GM12878 (cell line): ENCODE measurements around the gene CXXC4. TPM values are rescaled to one million over a fixed set of nuclear protein-coding genes. Genes with fewer than 3 reads are reported as not detected.

Experiments used
- ATAC-seq: fragments of 200-7000 bp; cut with Tn5 transposase; 3 replicates; pipeline ENCODE4 v1.9.1; 2020; ENCODE audit warnings: mild to moderate bottlenecking, moderate library complexity
- BruUV-seq: library from RNA; stranded (reverse); fragments of 400-500 nt; replicated peaks from 2 replicates; lab custom pipeline; 2021; lab: Mats Ljungman, UMichigan
- CTCF ChIA-PET: fragments of 300-600 bp; sonication (Branson Sonifier 250); formaldehyde crosslinking; extraction: SDS; loops from one replicate; lab custom pipeline; 2021; ENCODE audit warnings: inconsistent platforms; lab: Yijun Ruan, JAX
- POLR2A ChIA-PET: fragments of 350-600 bp; formaldehyde crosslinking; extraction: SDS; loops from one replicate; lab custom pipeline; 2021; ENCODE audit warnings: inconsistent platforms; lab: Charles Lee
- RAD21 ChIA-PET: fragments of 300-600 bp; sonication (Branson Sonifier 250); formaldehyde crosslinking; loops from one replicate; lab custom pipeline; 2023; ENCODE audit warnings: antibody characterized with exemption; ENCODE audit not compliant: unreplicated experiment; lab: Charles Lee
- SMC1A ChIA-PET: fragments of 300-600 bp; sonication (Branson Sonifier 250); formaldehyde crosslinking; loops from one replicate; lab custom pipeline; 2023; ENCODE audit not compliant: unreplicated experiment, uncharacterized antibody; lab: Charles Lee
- DNase-seq: peaks from one replicate; pipeline ENCODE4 v3.0.0-alpha.2; 2011; ENCODE audit warnings: low read depth, low spot score
- FAIRE-seq: peaks from 3 replicates; lab custom pipeline; 2011; peaks lifted over from hg19 to GRCh38; lab: Jason Lieb, UNC
- H2AFZ ChIP-seq: 2 replicates; pipeline ENCODE4 v1.6.0; 2011; ENCODE audit warnings: low read depth, low read length, control low read depth; ENCODE audit not compliant: control insufficient read depth
- H3K27ac ChIP-seq: 2 replicates; pipeline ENCODE4 v1.5.1; 2011; ENCODE audit warnings: control low read depth; ENCODE audit not compliant: control insufficient read depth, insufficient read depth
- H3K27me3 ChIP-seq, 2 experiments: replicated peaks in 1 of 2; 2 replicates each; pipeline versions ENCODE4 v1.6.0 to v1.6.1; 2011; ENCODE audit warnings: low read length in 1 of 2; ENCODE audit not compliant: control insufficient read depth in 2 of 2, insufficient read depth in 2 of 2
- H3K36me3 ChIP-seq, 2 experiments: 2 replicates each; pipeline ENCODE4 v1.5.1; 2011; ENCODE audit warnings: low read length in 1 of 2; ENCODE audit not compliant: control insufficient read depth in 2 of 2, insufficient read depth in 2 of 2
- H3K4me1 ChIP-seq: 2 replicates; pipeline ENCODE4 v1.6.1; 2011; ENCODE audit warnings: mild to moderate bottlenecking, low read length, moderate library complexity, mixed read lengths; ENCODE audit not compliant: control insufficient read depth, insufficient read depth
- H3K4me2 ChIP-seq: 2 replicates; pipeline ENCODE4 v1.6.0; 2011; ENCODE audit warnings: control low read depth; ENCODE audit not compliant: control insufficient read depth, insufficient read depth
- H3K4me3 ChIP-seq: fragments of 200-600 bp; sonication (generic); 2 replicates; pipeline ENCODE4 v1.5.1; 2016
- H3K79me2 ChIP-seq: 2 replicates; pipeline ENCODE4 v1.6.0; 2011; ENCODE audit warnings: low read length; ENCODE audit not compliant: control insufficient read depth, insufficient read depth
- H3K9ac ChIP-seq: 2 replicates; pipeline ENCODE4 v1.8.0; 2011; ENCODE audit warnings: low read length, control low read depth, mixed read lengths; ENCODE audit not compliant: control insufficient read depth, insufficient read depth
- H3K9me3 ChIP-seq: replicated peaks from 3 replicates; pipeline ENCODE4 v1.5.1; 2011; ENCODE audit warnings: mild to moderate bottlenecking, low read length; ENCODE audit not compliant: control insufficient read depth, insufficient read depth
- H4K20me1 ChIP-seq: 2 replicates; pipeline ENCODE4 v1.6.0; 2011; ENCODE audit not compliant: control insufficient read depth, insufficient read depth
- BRCA1 ChIP-seq: IDR thresholded peaks from 2 replicates; pipeline ENCODE4 v1.6.1; 2011; ENCODE audit warnings: low read depth, low read length, improper control_type of control experiment
- CBX5 ChIP-seq: sonication (generic); IDR thresholded peaks from 2 replicates; pipeline ENCODE4 v1.6.1; 2016; ENCODE audit warnings: low read depth, moderate library complexity, mild to moderate bottlenecking, inconsistent platforms
- CREB1 ChIP-seq: IDR thresholded peaks from 2 replicates; pipeline ENCODE4 v1.6.1; 2012; ENCODE audit warnings: low read depth, mild to moderate bottlenecking, inconsistent platforms
- EED ChIP-seq: sonication (generic); IDR thresholded peaks from 2 replicates; pipeline ENCODE4 v1.6.1; 2016; ENCODE audit warnings: antibody characterized with exemption, low read depth
- ELK1 ChIP-seq: IDR thresholded peaks from 2 replicates; pipeline ENCODE4 v1.6.1; 2012; ENCODE audit warnings: low read depth, low read length, improper control_type of control experiment
- MAX ChIP-seq: IDR thresholded peaks from 2 replicates; pipeline ENCODE4 v1.6.1; 2012; ENCODE audit warnings: low read depth, low read length, improper control_type of control experiment
- NBN ChIP-seq: fragments of 450-650 bp; IDR thresholded peaks from 2 replicates; pipeline ENCODE4 v1.6.1; 2016
- POU2F2 ChIP-seq: IDR thresholded peaks from 3 replicates; pipeline ENCODE4 v1.6.1; 2011; ENCODE audit warnings: low read depth, mild to moderate bottlenecking, low read length, borderline replicate concordance
- RFX5 ChIP-seq: IDR thresholded peaks from 2 replicates; pipeline ENCODE4 v1.6.1; 2011; ENCODE audit warnings: low read depth, low read length, improper control_type of control experiment
- SIX5 ChIP-seq: IDR thresholded peaks from 2 replicates; pipeline ENCODE4 v1.6.1; 2011; ENCODE audit warnings: mild to moderate bottlenecking, low read depth, low read length, moderate library complexity; ENCODE audit not compliant: severe bottlenecking
- ZBTB33 ChIP-seq: fragments of 450-650 bp; IDR thresholded peaks from 2 replicates; pipeline ENCODE4 v1.6.1; 2017; ENCODE audit warnings: mild to moderate bottlenecking
- ZBTB4 ChIP-seq: fragments of 450-650 bp; formaldehyde crosslinking; IDR thresholded peaks from 2 replicates; pipeline ENCODE4 v1.4.0; 2022; ENCODE audit warnings: mild to moderate bottlenecking, moderate library complexity
- ZNF207 ChIP-seq: fragments of 450-650 bp; IDR thresholded peaks from 2 replicates; pipeline ENCODE4 v1.6.1; 2014; ENCODE audit warnings: antibody characterized with exemption, mild to moderate bottlenecking, borderline replicate concordance
- ZNF24 ChIP-seq: fragments of 450-650 bp; IDR thresholded peaks from 2 replicates; pipeline ENCODE4 v1.6.1; 2017; ENCODE audit warnings: antibody characterized with exemption, mild to moderate bottlenecking
- WGBS: methylation state at CpG from one replicate; pipeline ENCODE4 v1.1.6; 2016; ENCODE audit warnings: low lambda C conversion rate; ENCODE audit not compliant: insufficient replicate concordance, insufficient coverage; ENCODE audit errors: missing lambda C conversion rate; 5-methylcytosine and 5-hydroxymethylcytosine counted together
- in situ Hi-C: fragments of 300-500 bp; cut with MboI; formaldehyde crosslinking; loops from 9 replicates; pipeline ENCODE4 v1.14.3; 2018; ENCODE audit warnings: mixed read lengths
- intact Hi-C: fragments of 100-400 bp; cut with micrococcal nuclease; formaldehyde crosslinking; loops from one replicate; pipeline ENCODE4 v1.14.2; 2022; ENCODE audit not compliant: unreplicated experiment
- polyA plus RNA-seq, 11 experiments: library from polyadenylated mRNA; depleted of rRNA in 4 of 11; unstranded in 6 of 11; stranded (reverse) in 5 of 11; fragments of >200 nt; fragmentation: Nextera tagmentation in 4 of 11; fragmentation: Illumina TruSeq in 1 of 11; extraction: Ambion mirVana in 4 of 11; extraction: Trizol in 1 of 11; gene quantifications; 1 replicate in 1 of 11; 2 replicates in 10 of 11; pipeline versions ENCODE4 v1.2.1 to v1.2.3, GENCODE V29; 2011 to 2016; ENCODE audit warnings: inconsistent platforms in 2 of 11, missing spikeins in 2 of 11, low read depth in 1 of 11
- total RNA-seq, 4 experiments: library from RNA; depleted of rRNA in 3 of 4; stranded (reverse); fragments of >200 nt in 3 of 4; fragmentation: Illumina TruSeq in 1 of 4; extraction: Trizol in 1 of 4; gene quantifications; 2 replicates each; pipeline versions ENCODE4 v1.2.1 to v1.2.3, GENCODE V29; 2013 to 2021
- TF ChIP-seq, protein P1 (sequence below): fragments of 450-650 bp; conservative IDR thresholded peaks from 2 replicates; pipeline ENCODE4 v1.6.1; 2017; ENCODE audit warnings: mild to moderate bottlenecking, moderate library complexity

Gene CXXC4
- total and polyA plus RNA-seq, 10 of the 15 experiments (the other 5 are each of a cell fraction or from before 2014, with no cell fraction given) = 4.2 to 17.0 (median 7.8) TPM

DNA sequence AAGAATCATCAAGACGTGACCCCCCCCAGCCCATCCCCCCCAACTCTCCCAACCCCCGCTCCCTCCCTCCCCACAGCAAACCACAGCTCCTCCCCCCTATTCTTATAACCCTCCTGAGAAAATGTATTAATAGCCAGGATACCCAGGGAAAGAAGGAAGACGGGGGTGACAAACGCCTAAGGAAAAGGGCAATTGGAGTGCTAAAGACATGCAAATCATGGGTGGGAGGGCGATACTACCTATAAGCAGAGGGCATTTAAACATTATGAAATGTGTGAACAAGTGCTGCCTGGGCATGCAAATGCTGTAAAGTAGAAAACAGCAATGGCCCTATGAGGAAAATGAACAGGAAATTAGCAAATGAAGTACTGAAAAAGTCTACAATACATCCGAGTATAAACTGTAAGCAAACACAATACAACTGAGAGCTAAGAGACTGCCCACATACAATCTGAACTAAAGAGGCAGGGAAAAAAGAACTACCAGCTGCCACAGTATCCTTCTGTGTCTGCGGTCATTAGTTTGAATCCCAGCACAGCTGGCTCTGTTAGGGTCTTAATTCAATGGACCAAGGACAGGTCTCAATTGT lies 2.4 kb downstream of the CXXC4 start:
- Histone ChIP-seq H3K4me3 (peak overlapping the region; percentile 84), H3K79me2 (peaks cover 50% of the 10 kb centered on the region), H2AFZ (no peak overlapping the region; the same call in 1 of the 2 replicates), H3K27ac (peak overlapping the region; percentile 91), H3K36me3 (no peaks in the 10 kb centered on the region), H3K4me2 (peak overlapping the region; percentile 68), H3K27me3 (no peaks in the 10 kb centered on the region), H3K4me1 (peaks cover 15% of the 10 kb centered on the region), H3K9ac (peak overlapping the region; percentile 82; the same call in 1 of the 2 replicates), H4K20me1 (no peaks in the 10 kb centered on the region), H3K9me3 (no peaks in the 10 kb centered on the region)
- in situ Hi-C loops = loop anchor here (10.0 kb wide), 1 partner anchor 373 kb away; no protein-coding TSS in a partner anchor
- ChIA-PET RAD21 (interaction anchor here (0.9 to 1.1 kb wide), 2 partner anchors 22 to 27 kb away, joined by 4 read pairs; no protein-coding TSS in a partner anchor), CTCF (interaction anchor here (1.1 kb wide), 1 partner anchor 368 kb away, joined by 3 read pairs; no protein-coding TSS in a partner anchor), POLR2A (interaction anchor here (0.5 to 1.1 kb wide), 3 partner anchors 28 to 367 kb away, joined by 3 read pairs; no protein-coding TSS in a partner anchor), SMC1A (interaction anchor here (1.0 to 1.2 kb wide), 2 partner anchors 19 to 252 kb away, joined by 3 read pairs; no protein-coding TSS in a partner anchor)
- FAIRE-seq (peak; percentile 80), DNase-seq (peak; percentile 87), ATAC-seq (peak; percentile 22)
- intact Hi-C loops = loop anchor here (1.0 to 10.0 kb wide), 8 partner anchors 250 to 1665 kb away; partner anchors contain the start of genes PPA2, TET2 and UBE2D3
- BruUV-seq = no TSS peak
- 3% methylated on average over 6 of the region's 7 CpGs for WGBS
- TF ChIP-seq NBN (no peak), CREB1 (no peak), CBX5 (no peak), ZNF24 (0 out of 2 replicates have a peak, but pooled peaks have one; percentile 25), RFX5 (no peak), ELK1 (peak; percentile 32; the same call in 1 of the 2 replicates), ZNF207 (no peak), POU2F2 (peak; percentile 95), EED (peak; percentile 89), BRCA1 (no peak), MAX (no peak), SIX5 (no peak), ZBTB33 (no peak), ZBTB4 (CRISPR knock-in tag) (no peak)
- TF ChIP-seq, protein P1, sequence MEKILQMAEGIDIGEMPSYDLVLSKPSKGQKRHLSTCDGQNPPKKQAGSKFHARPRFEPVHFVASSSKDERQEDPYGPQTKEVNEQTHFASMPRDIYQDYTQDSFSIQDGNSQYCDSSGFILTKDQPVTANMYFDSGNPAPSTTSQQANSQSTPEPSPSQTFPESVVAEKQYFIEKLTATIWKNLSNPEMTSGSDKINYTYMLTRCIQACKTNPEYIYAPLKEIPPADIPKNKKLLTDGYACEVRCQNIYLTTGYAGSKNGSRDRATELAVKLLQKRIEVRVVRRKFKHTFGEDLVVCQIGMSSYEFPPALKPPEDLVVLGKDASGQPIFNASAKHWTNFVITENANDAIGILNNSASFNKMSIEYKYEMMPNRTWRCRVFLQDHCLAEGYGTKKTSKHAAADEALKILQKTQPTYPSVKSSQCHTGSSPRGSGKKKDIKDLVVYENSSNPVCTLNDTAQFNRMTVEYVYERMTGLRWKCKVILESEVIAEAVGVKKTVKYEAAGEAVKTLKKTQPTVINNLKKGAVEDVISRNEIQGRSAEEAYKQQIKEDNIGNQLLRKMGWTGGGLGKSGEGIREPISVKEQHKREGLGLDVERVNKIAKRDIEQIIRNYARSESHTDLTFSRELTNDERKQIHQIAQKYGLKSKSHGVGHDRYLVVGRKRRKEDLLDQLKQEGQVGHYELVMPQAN = no peak
